Panc1 (cell line): ENCODE data around the gene EFCAB9. TPM values are rescaled to one million over a fixed set of nuclear protein-coding genes. Genes with fewer than 3 reads are reported as not detected.

Experiments used
- ATAC-seq: fragments of 200-7000 bp; cut with Tn5 transposase; 2 replicates; pipeline ENCODE4 v1.9.1; 2020; ENCODE audit warnings: mild to moderate bottlenecking, moderate library complexity
- BruUV-seq: library from RNA; stranded (reverse); fragments of 400-500 nt; replicated peaks from 2 replicates; lab custom pipeline; 2021; lab: Mats Ljungman, UMichigan
- CTCF ChIA-PET: fragments of 300-600 bp; sonication (Branson Sonifier 250); formaldehyde crosslinking; loops from one replicate; lab custom pipeline; 2022; ENCODE audit warnings: antibody characterized with exemption; lab: Charles Lee
- POLR2A ChIA-PET: fragments of 300-600 bp; sonication (Branson Sonifier 250); formaldehyde crosslinking; loops from one replicate; lab custom pipeline; 2022; ENCODE audit warnings: antibody characterized with exemption; lab: Charles Lee
- DNase-seq: peaks from one replicate; pipeline ENCODE4 v3.0.0-alpha.2; 2010; ENCODE audit warnings: low read depth, low spot score
- H3K27ac ChIP-seq: 2 replicates; pipeline ENCODE4 v1.5.1; 2011; ENCODE audit warnings: mild to moderate bottlenecking, low read length, inconsistent platforms
- H3K27me3 ChIP-seq: fragments of 200-500 bp; sonication (Bioruptor generic); 2 replicates; pipeline ENCODE4 v1.6.0; 2014; ENCODE audit warnings: low read length, inconsistent platforms; ENCODE audit not compliant: control insufficient read depth, insufficient read depth
- H3K36me3 ChIP-seq: fragments of 200-500 bp; sonication (Bioruptor generic); 2 replicates; pipeline ENCODE4 v1.5.1; 2014; ENCODE audit warnings: inconsistent platforms, mild to moderate bottlenecking, low read length, moderate library complexity; ENCODE audit not compliant: control insufficient read depth, insufficient read depth
- H3K4me1 ChIP-seq: 2 replicates; pipeline ENCODE4 v1.5.1; 2011; ENCODE audit warnings: inconsistent platforms, mild to moderate bottlenecking, low read length, moderate library complexity; ENCODE audit not compliant: control insufficient read depth, insufficient read depth
- H3K4me3 ChIP-seq, 2 experiments: 2 replicates each; pipeline ENCODE4 v1.5.1; 2011 to 2012; ENCODE audit warnings: low read depth in 2 of 2, low read length in 2 of 2, mild to moderate bottlenecking in 2 of 2, inconsistent platforms in 1 of 2, moderate library complexity in 1 of 2
- H3K9me3 ChIP-seq: fragments of 200-500 bp; sonication (Bioruptor generic); 2 replicates; pipeline ENCODE4 v1.5.1; 2014; ENCODE audit warnings: low read depth, mild to moderate bottlenecking, inconsistent platforms, low read length, moderate library complexity; ENCODE audit not compliant: control insufficient read depth, insufficient read depth
- CTCF ChIP-seq: fragments of 450-650 bp; IDR thresholded peaks from 2 replicates; pipeline ENCODE4 v1.5.1; 2017; ENCODE audit warnings: mild to moderate bottlenecking
- POLR2AphosphoS5 ChIP-seq: IDR thresholded peaks from 2 replicates; pipeline ENCODE4 v1.6.1; 2012; ENCODE audit warnings: mild to moderate bottlenecking, low read depth, low read length, moderate library complexity
- REST ChIP-seq, 2 experiments: IDR thresholded peaks; 2 replicates each; pipeline ENCODE4 v1.6.1; 2011 to 2012; ENCODE audit warnings: low read depth in 2 of 2, control low read depth in 1 of 2, low read length in 1 of 2, mild to moderate bottlenecking in 1 of 2, moderate library complexity in 1 of 2; ENCODE audit not compliant: insufficient read depth in 1 of 2
- SIN3A ChIP-seq: IDR thresholded peaks from 2 replicates; pipeline ENCODE4 v1.6.1; 2012; ENCODE audit warnings: low read depth, mild to moderate bottlenecking, low read length, moderate library complexity, borderline replicate concordance; ENCODE audit not compliant: insufficient read depth
- TCF7L2 ChIP-seq: IDR thresholded peaks from 2 replicates; pipeline ENCODE4 v1.6.1; 2011; ENCODE audit warnings: mild to moderate bottlenecking, low read depth, low read length, inconsistent platforms
- in situ Hi-C: cut with HindIII; loops from 2 replicates; pipeline ENCODE4 v1.10.0; 2016; ENCODE audit warnings: low sequenced_read_pairs, low pct_unique_long_range_greater_than_20kb
- intact Hi-C: fragments of 100-400 bp; cut with micrococcal nuclease; formaldehyde crosslinking; loops from one replicate; pipeline ENCODE4 v1.10.0; 2022; ENCODE audit not compliant: unreplicated experiment
- total RNA-seq: library from RNA; stranded (reverse); gene quantifications from one replicate; pipeline ENCODE4 v1.2.1, GENCODE V29; 2021; ENCODE audit not compliant: unreplicated experiment

The EFCAB9 gene
- total RNA-seq, 1 experiment from 2014 or later: not detected

- BruUV-seq: no TSS peak
- no peaks in the 10 kb centered on the region for H3K9me3 ChIP-seq
- H3K4me3 ChIP-seq: no peak overlapping the region
- no peak for TF ChIP-seq SIN3A
- no peak for TF ChIP-seq REST (IDR thresholded peaks at IDR 0.05; ENCODE audit: insufficient read depth in 1 of 2, low read depth in 2 of 2, low read length in 1 of 2)
- no peak for TF ChIP-seq TCF7L2
- POLR2A ChIA-PET: no interaction called here
- no peaks in the 10 kb centered on the region for H3K27me3 ChIP-seq
- intact Hi-C loops (no loop called here), in situ Hi-C loops (no loop called here)
- no peaks in the 10 kb centered on the region; the same call in 1 of the 2 replicates for H3K4me1 ChIP-seq
- CTCF ChIA-PET: interaction anchor here (1.1 kb wide), 1 partner anchor 29 kb away, joined by 3 read pairs; no protein-coding TSS in a partner anchor
- no peaks in the 10 kb centered on the region for H3K36me3 ChIP-seq
- DNase-seq (no peak), ATAC-seq (peak; percentile 65)
- no peak overlapping the region for H3K27ac ChIP-seq
These were observed 31.5 kb upstream of the EFCAB9 start for GRCh38 chr5:172162323-172162986.

- TF ChIP-seq SIN3A (no peak), REST (IDR thresholded peaks at IDR 0.05; ENCODE audit: insufficient read depth in 1 of 2, low read depth in 2 of 2, low read length in 1 of 2) (no peak), CTCF (no peak), POLR2AphosphoS5 (no peak), TCF7L2 (no peak)
- no peak overlapping the region for H3K27ac ChIP-seq
- intact Hi-C loops: no loop called here
- H3K36me3 ChIP-seq: no peaks in the 10 kb centered on the region
- DNase-seq (no peak), ATAC-seq (no peak)
- ChIA-PET POLR2A (interaction anchor here (0.6 kb wide), 1 partner anchor 8 kb away, joined by 5 read pairs; no protein-coding TSS in a partner anchor), CTCF (interaction anchor here (1.1 kb wide), 1 partner anchor 28 kb away, joined by 3 read pairs; no protein-coding TSS in a partner anchor)
- BruUV-seq: no TSS peak
- no peaks in the 10 kb centered on the region for H3K9me3 ChIP-seq
- no peak overlapping the region for H3K4me3 ChIP-seq
- in situ Hi-C loops: no loop called here
- no peaks in the 10 kb centered on the region for H3K27me3 ChIP-seq
- no peaks in the 10 kb centered on the region; the same call in 1 of the 2 replicates for H3K4me1 ChIP-seq
These were observed 31.0 kb upstream of the EFCAB9 start for GRCh38 chr5:172162987-172163343.
